ENCODE data around the gene ATG2A.
A peak's percentile ranks its signal among the peaks of the same experiment; 100 is the strongest.

The ATG2A gene

DNA sequence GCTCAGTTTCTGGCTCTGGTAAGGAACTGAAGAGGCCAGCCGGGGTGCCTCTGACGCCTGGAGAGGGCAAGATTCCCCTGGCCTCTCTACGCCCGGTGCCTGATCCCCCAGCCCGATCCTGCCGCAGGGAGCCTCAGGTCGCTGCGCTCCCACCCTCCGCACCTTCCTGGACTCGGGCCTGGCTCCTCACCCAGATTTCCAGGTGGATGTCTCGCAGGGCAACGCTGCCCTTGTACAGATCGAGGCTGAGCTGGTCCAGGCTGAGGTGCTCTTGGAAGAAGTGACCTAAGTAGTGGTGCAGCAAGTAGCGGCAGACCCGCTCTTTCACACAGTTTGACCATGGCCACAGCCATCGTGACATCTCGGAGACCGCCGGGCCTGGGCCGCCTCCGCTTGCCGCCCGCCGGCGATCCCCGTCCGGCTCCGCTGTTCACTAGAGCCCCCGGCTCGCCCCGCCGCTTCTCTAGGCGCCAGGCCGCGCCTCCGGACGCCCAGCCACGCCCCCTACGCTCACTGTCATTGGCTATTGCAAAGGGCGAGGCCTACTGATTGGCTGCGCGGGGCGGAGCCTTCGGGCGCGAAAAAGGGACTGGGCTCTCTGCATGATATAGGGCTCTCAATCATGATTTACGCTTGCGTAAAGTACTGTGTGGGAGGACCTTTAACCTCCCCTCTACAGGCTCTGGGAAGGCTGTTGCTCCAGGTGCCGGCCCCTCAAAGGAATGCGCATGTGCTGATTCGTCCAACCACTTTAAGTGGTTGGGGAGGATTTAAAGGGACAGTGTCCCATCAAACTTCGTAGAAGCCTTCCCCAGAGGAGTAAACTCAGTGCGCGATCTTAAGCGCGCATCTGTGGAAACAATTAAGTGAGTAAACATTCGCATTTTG lies at the start of gene ATG2A:
TSS of gene ATG2A (minus strand) at position 435 of the 888 bp plus-strand sequence. CDS start at position 361, 74 bp downstream.
- DNase-seq (ENCODE audit: extremely low read depth, low read depth), result peak; percentile 100
- TF ChIP-seq, protein P1, sequence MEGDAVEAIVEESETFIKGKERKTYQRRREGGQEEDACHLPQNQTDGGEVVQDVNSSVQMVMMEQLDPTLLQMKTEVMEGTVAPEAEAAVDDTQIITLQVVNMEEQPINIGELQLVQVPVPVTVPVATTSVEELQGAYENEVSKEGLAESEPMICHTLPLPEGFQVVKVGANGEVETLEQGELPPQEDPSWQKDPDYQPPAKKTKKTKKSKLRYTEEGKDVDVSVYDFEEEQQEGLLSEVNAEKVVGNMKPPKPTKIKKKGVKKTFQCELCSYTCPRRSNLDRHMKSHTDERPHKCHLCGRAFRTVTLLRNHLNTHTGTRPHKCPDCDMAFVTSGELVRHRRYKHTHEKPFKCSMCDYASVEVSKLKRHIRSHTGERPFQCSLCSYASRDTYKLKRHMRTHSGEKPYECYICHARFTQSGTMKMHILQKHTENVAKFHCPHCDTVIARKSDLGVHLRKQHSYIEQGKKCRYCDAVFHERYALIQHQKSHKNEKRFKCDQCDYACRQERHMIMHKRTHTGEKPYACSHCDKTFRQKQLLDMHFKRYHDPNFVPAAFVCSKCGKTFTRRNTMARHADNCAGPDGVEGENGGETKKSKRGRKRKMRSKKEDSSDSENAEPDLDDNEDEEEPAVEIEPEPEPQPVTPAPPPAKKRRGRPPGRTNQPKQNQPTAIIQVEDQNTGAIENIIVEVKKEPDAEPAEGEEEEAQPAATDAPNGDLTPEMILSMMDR (IDR thresholded peaks at IDR 0.05; ENCODE audit: low read depth, low read length, missing control alignments), result no peak
- H3K4me3 ChIP-seq (replicated peaks; ENCODE audit: low read depth, low read length), result peak within 1 kb of the TSS; percentile 95

DNA sequence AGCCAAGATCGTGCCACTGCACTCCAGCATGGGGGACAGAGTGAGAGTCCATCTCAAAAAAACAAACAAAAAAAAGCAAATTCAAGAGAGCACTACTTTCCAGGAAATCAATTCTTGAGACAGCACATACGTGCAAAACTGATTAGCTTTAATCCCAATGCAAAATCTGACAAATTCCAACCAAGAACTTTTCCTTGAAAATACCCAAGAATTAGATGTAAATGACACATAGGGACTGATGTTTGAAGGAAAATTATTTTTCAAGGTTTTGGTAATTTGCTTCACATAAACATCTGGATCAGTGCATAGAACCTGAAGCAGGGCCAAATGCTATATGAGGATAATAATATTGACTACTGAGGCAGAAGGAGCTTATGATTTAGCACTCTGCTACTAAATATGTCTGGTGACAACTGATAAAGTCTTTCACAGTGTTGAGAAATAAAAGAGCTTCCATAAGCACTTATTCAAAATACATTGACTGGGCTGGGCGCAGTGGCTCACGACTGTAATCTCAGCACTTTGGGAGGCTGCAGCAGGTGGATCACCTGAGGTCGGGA lies 46.1 kb upstream of the ATG2A start:
- H3K4me3 ChIP-seq (replicated peaks; ENCODE audit: low read depth, low read length), result no peak overlapping the region
- DNase-seq (ENCODE audit: extremely low read depth, low read depth), result no peak
- TF ChIP-seq, protein P1 (IDR thresholded peaks at IDR 0.05; ENCODE audit: low read depth, low read length, missing control alignments), result no peak

DNA sequence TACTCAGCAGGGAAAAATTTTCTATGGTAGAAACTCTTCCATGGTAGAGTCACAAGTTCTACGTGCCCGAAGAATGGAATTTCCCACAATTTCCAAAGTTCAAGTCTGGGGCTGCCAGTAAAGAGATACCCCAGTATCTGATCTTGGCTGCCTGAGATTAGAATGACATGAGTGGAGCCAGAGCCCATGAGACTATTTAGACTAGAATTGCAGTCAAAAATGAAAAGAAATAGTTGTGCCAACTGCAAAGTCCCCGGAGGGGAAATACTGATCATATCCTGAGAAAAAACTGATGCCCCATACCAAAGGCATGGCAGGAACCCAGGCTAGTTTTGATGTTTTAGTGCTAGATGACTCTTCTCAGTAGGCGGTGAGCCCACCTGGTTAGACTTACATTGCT lies 43.7 kb upstream of the ATG2A start:
- DNase-seq (ENCODE audit: extremely low read depth, low read depth), result no peak
- TF ChIP-seq, protein P1 (IDR thresholded peaks at IDR 0.05; ENCODE audit: low read depth, low read length, missing control alignments), result no peak
- H3K4me3 ChIP-seq (replicated peaks; ENCODE audit: low read depth, low read length), result no peak overlapping the region

DNA sequence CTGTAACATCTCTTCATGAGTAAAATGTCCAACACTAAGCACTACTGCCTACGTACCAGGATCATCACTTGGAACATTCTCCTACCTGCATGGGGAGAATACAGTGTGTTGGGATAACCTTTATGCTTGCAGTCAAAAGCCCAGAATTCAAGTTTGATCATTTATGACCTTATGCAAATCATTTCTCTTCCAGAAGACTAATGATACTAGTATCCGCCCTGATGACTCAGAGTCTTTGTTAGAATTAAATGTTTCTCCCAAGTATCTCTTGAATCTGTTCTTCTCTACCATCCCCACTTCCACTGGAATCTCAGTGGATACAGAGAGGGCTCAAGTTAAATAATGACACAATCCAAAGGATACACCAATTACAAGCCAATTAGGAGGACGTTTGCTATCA lies 42.5 kb upstream of the ATG2A start:
- TF ChIP-seq, protein P1 (IDR thresholded peaks at IDR 0.05; ENCODE audit: low read depth, low read length, missing control alignments), result no peak
- H3K4me3 ChIP-seq (replicated peaks; ENCODE audit: low read depth, low read length), result no peak overlapping the region
- no peak for DNase-seq (ENCODE audit: extremely low read depth, low read depth)

DNA sequence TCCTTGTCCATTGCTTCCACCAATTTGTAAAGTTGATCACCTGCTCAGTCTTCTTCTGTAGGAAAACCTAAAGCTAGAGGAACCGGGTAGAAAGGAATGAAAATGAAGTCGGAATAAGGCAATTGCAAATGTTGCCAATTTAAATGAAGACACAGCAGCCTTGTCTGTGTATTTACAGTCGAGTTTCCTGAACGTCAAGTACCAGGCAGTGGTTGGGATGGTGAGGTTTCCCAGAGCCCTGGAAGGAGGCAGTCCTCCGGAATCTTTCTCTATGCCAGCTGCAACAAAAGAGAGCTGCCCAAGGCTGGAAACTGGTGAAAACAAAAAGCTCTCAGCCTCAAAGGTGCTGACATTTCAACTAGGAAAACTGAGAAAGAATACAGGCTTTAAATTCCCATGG lies 37.2 kb upstream of the ATG2A start:
- TF ChIP-seq, protein P1 (IDR thresholded peaks at IDR 0.05; ENCODE audit: low read depth, low read length, missing control alignments), result no peak
- H3K4me3 ChIP-seq (replicated peaks; ENCODE audit: low read depth, low read length), result no peak overlapping the region
- DNase-seq (ENCODE audit: extremely low read depth, low read depth), result no peak

DNA sequence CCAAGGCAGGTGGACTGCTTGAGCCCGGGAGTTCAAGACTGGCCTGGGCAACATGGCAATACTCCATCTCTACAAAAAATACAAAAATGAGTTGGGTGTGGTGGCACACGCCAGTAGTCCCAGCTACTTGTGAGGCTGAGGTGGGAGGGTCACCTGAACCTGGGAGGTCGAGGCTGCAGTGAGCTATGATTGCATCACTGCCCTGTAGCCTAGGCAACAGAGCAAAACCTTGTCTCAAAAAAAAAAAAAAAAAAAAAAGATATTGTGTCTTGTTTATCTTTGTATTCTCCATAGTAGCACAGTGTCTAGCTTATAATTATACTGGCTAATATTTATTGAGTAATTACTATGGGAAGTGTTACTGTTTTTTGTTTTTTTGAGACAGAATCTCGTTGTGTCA lies 34.5 kb upstream of the ATG2A start:
- TF ChIP-seq, protein P1 (IDR thresholded peaks at IDR 0.05; ENCODE audit: low read depth, low read length, missing control alignments), result no peak
- DNase-seq (ENCODE audit: extremely low read depth, low read depth), result no peak
- H3K4me3 ChIP-seq (replicated peaks; ENCODE audit: low read depth, low read length), result no peak overlapping the region

All from HFF-Myc (cell line).